GM21526 (cell line): ENCODE measurements around the gene SCAI.
"Not testable (repeated sequence)": the region's sequence is repeated elsewhere in the genome, so short reads cannot be mapped to it uniquely, and the experiment has no call there.

Source experiments
- ATAC-seq: cut with Tn5 transposase; IDR thresholded peaks from one replicate; pipeline ENCODE4 v1.9.1; 2021; ENCODE audit warnings: moderate library complexity; ENCODE audit not compliant: unreplicated experiment, low FRiP score

The SCAI gene

GRCh38 chr9:125043148-125043547, 100.2 kb downstream of the SCAI start:
- ATAC-seq = no peak

- ATAC-seq = no peak
Measured at GRCh38 chr9:125038166-125038565, 105.2 kb downstream of the SCAI start.

- no peak for ATAC-seq
Measured at GRCh38 chr9:125028041-125028440, 115.3 kb downstream of the SCAI start.

GRCh38 chr9:125024917-125025316, 118.4 kb downstream of the SCAI start:
- ATAC-seq = no peak

GRCh38 chr9:125021069-125021468, 122.3 kb downstream of the SCAI start:
- no peak for ATAC-seq

- not testable (repeated sequence) for ATAC-seq
Measured at GRCh38 chr9:125015655-125016054, 127.7 kb downstream of the SCAI start.

GRCh38 chr9:125012013-125012412, 131.3 kb downstream of the SCAI start:
- not testable (repeated sequence) for ATAC-seq

- no peak for ATAC-seq
Measured at GRCh38 chr9:125008599-125008998, 134.7 kb downstream of the SCAI start.

GRCh38 chr9:125003332-125003731, 140.0 kb downstream of the SCAI start:
- no peak for ATAC-seq

GRCh38 chr9:124983698-124984097, 159.6 kb downstream of the SCAI start:
- ATAC-seq = no peak

- no peak for ATAC-seq
Measured at GRCh38 chr9:124980431-124980830, 162.9 kb downstream of the SCAI start.

GRCh38 chr9:124975131-124975530, 168.2 kb downstream of the SCAI start:
- ATAC-seq = no peak

GRCh38 chr9:124973807-124974206, 169.5 kb downstream of the SCAI start:
- ATAC-seq = no peak

- no peak for ATAC-seq
Measured at GRCh38 chr9:124972241-124972770, 171.0 kb downstream of the SCAI start.

- no peak for ATAC-seq
Measured at GRCh38 chr9:124969401-124969800, 173.9 kb downstream of the SCAI start.

- ATAC-seq = no peak
Measured at GRCh38 chr9:124968238-124968637, 175.1 kb downstream of the SCAI start.

- not testable (repeated sequence) for ATAC-seq
Measured at GRCh38 chr9:124965775-124966568, 177.4 kb downstream of the SCAI start.

GRCh38 chr9:124964604-124965003, 178.7 kb downstream of the SCAI start:
- ATAC-seq = no peak

- ATAC-seq = no peak
Measured at GRCh38 chr9:124964056-124964455, 179.3 kb downstream of the SCAI start.

- ATAC-seq = no peak
Measured at GRCh38 chr9:124960409-124960752, 182.9 kb downstream of the SCAI start.

- ATAC-seq = not testable (repeated sequence)
Measured at GRCh38 chr9:124959671-124960408, 183.5 kb downstream of the SCAI start.

- no peak for ATAC-seq
Measured at GRCh38 chr9:124954255-124954654, 189.1 kb downstream of the SCAI start.
